BLaER1 (cell line): ENCODE measurements around the gene SMTN.

ENCODE experiments used
- H3K27ac ChIP-seq: shearing (Covaris generic); formaldehyde crosslinking; 2 replicates; pipeline ENCODE4 v1.8.1; 2022
- H3K27me3 ChIP-seq: shearing (Covaris generic); formaldehyde crosslinking; 2 replicates; pipeline ENCODE4 v1.8.1; 2022
- H3K36me3 ChIP-seq: shearing (Covaris generic); formaldehyde crosslinking; 2 replicates; pipeline ENCODE4 v1.8.1; 2022
- H3K4me1 ChIP-seq: shearing (Covaris generic); formaldehyde crosslinking; 2 replicates; pipeline ENCODE4 v1.8.1; 2022
- H3K4me2 ChIP-seq: shearing (Covaris generic); formaldehyde crosslinking; 2 replicates; pipeline ENCODE4 v1.8.1; 2022
- H3K4me3 ChIP-seq: shearing (Covaris generic); formaldehyde crosslinking; 2 replicates; pipeline ENCODE4 v1.8.1; 2022
- H3K9ac ChIP-seq: shearing (Covaris generic); formaldehyde crosslinking; 2 replicates; pipeline ENCODE4 v1.8.1; 2022
- H3K9me3 ChIP-seq: shearing (Covaris generic); formaldehyde crosslinking; 2 replicates; pipeline ENCODE4 v1.8.1; 2022
- H4K20me1 ChIP-seq: shearing (Covaris generic); formaldehyde crosslinking; 2 replicates; pipeline ENCODE4 v1.8.1; 2022
- Cebpa-rat ChIP-seq: shearing (Covaris generic); IDR thresholded peaks from 2 replicates; pipeline ENCODE4 v1.8.1; 2022

The SMTN gene

GRCh38 chr22:31080848-31081649 is at the start of gene SMTN:
SMTN (plus strand) TSS chr22:31081318; CDS start chr22:31083259, 1,941 bp downstream.
- Histone ChIP-seq H3K9ac (peak within 1 kb of the TSS; percentile 96), H3K36me3 (no peaks in the 10 kb centered on the region), H3K4me3 (peak within 1 kb of the TSS; percentile 85), H3K27ac (peak within 1 kb of the TSS; percentile 97), H3K4me2 (peak within 1 kb of the TSS; percentile 100), H3K4me1 (peaks cover 49% of the 10 kb centered on the region), H3K9me3 (no peaks in the 10 kb centered on the region), H3K27me3 (no peaks in the 10 kb centered on the region), H4K20me1 (peaks cover 15% of the 10 kb centered on the region)
- TF ChIP-seq Cebpa-rat, result no peak

GRCh38 chr22:31036671-31037550 is 44.2 kb upstream of the SMTN start:
- no peak for TF ChIP-seq Cebpa-rat
- Histone ChIP-seq H3K27ac (peak overlapping the region; percentile 71), H3K4me2 (peak overlapping the region; percentile 92)

GRCh38 chr22:31038686-31039085 is 42.4 kb upstream of the SMTN start:
- H3K36me3 ChIP-seq, result no peaks in the 10 kb centered on the region
- H3K9ac ChIP-seq, result no peak overlapping the region
- no peaks in the 10 kb centered on the region for H3K9me3 ChIP-seq
- H4K20me1 ChIP-seq, result no peaks in the 10 kb centered on the region
- H3K27ac ChIP-seq, result no peak overlapping the region
- no peak overlapping the region for H3K4me2 ChIP-seq
- H3K27me3 ChIP-seq, result no peaks in the 10 kb centered on the region
- TF ChIP-seq Cebpa-rat, result no peak
- H3K4me3 ChIP-seq, result no peak overlapping the region
- peaks cover 22% of the 10 kb centered on the region for H3K4me1 ChIP-seq

More at GRCh38 chr22:31036671-31037550, 44.2 kb upstream of the SMTN start:
- Histone ChIP-seq H4K20me1 (no peaks in the 10 kb centered on the region), H3K36me3 (no peaks in the 10 kb centered on the region), H3K27me3 (no peaks in the 10 kb centered on the region), H3K9ac (peak overlapping the region; percentile 72), H3K4me1 (peaks cover 22% of the 10 kb centered on the region), H3K4me3 (peak overlapping the region; percentile 53; the same call in 1 of the 2 replicates), H3K9me3 (no peaks in the 10 kb centered on the region)

- H3K4me3 ChIP-seq, result no peak overlapping the region
- H3K27ac ChIP-seq, result no peak overlapping the region
- no peak for TF ChIP-seq Cebpa-rat
- no peaks in the 10 kb centered on the region for H4K20me1 ChIP-seq
- H3K36me3 ChIP-seq, result no peaks in the 10 kb centered on the region
- H3K9ac ChIP-seq, result no peak overlapping the region
- H3K4me1 ChIP-seq, result peaks cover 22% of the 10 kb centered on the region
- H3K9me3 ChIP-seq, result no peaks in the 10 kb centered on the region
- H3K27me3 ChIP-seq, result no peaks in the 10 kb centered on the region
- no peak overlapping the region for H3K4me2 ChIP-seq
Measured at GRCh38 chr22:31039393-31039792, 41.7 kb upstream of the SMTN start.

- Histone ChIP-seq H3K4me2 (no peak overlapping the region), H3K27ac (no peak overlapping the region), H3K9me3 (no peaks in the 10 kb centered on the region), H3K4me3 (no peak overlapping the region), H3K9ac (no peak overlapping the region), H3K36me3 (no peaks in the 10 kb centered on the region), H3K4me1 (peaks cover 24% of the 10 kb centered on the region), H4K20me1 (no peaks in the 10 kb centered on the region), H3K27me3 (no peaks in the 10 kb centered on the region)
- TF ChIP-seq Cebpa-rat, result no peak
Measured at GRCh38 chr22:31040542-31041398, 40.3 kb upstream of the SMTN start.

GRCh38 chr22:31044262-31044861 is 36.8 kb upstream of the SMTN start:
- H3K27ac ChIP-seq, result no peak overlapping the region
- no peak overlapping the region for H3K4me3 ChIP-seq
- peaks cover 40% of the 10 kb centered on the region for H3K4me1 ChIP-seq
- no peaks in the 10 kb centered on the region for H3K36me3 ChIP-seq
- H3K9ac ChIP-seq, result no peak overlapping the region
- peaks cover 14% of the 10 kb centered on the region for H3K9me3 ChIP-seq
- no peaks in the 10 kb centered on the region for H4K20me1 ChIP-seq
- TF ChIP-seq Cebpa-rat, result no peak
- H3K27me3 ChIP-seq, result no peaks in the 10 kb centered on the region
- no peak overlapping the region for H3K4me2 ChIP-seq

GRCh38 chr22:31045900-31046538 is 35.1 kb upstream of the SMTN start:
- H3K27ac ChIP-seq, result peak overlapping the region; percentile 81
- H3K27me3 ChIP-seq, result no peaks in the 10 kb centered on the region
- H3K9ac ChIP-seq, result peak overlapping the region; percentile 62
- no peaks in the 10 kb centered on the region for H4K20me1 ChIP-seq
- no peaks in the 10 kb centered on the region for H3K36me3 ChIP-seq
- H3K4me2 ChIP-seq, result peak overlapping the region; percentile 80
- H3K9me3 ChIP-seq, result peaks cover 14% of the 10 kb centered on the region
- TF ChIP-seq Cebpa-rat, result no peak
- H3K4me1 ChIP-seq, result peaks cover 53% of the 10 kb centered on the region
- no peak overlapping the region for H3K4me3 ChIP-seq

- H3K27ac ChIP-seq, result peak overlapping the region; percentile 81
- peaks cover 53% of the 10 kb centered on the region for H3K4me1 ChIP-seq
- no peaks in the 10 kb centered on the region for H3K36me3 ChIP-seq
- TF ChIP-seq Cebpa-rat, result peak; percentile 32; the same call in 1 of the 2 replicates
- no peaks in the 10 kb centered on the region for H3K27me3 ChIP-seq
- peak overlapping the region; percentile 80 for H3K4me2 ChIP-seq
- H4K20me1 ChIP-seq, result no peaks in the 10 kb centered on the region
- peaks cover 14% of the 10 kb centered on the region for H3K9me3 ChIP-seq
- 0 out of 2 replicates have a peak overlapping the region, but pooled peaks have one; percentile 29 for H3K4me3 ChIP-seq
- H3K9ac ChIP-seq, result peak overlapping the region; percentile 62
Measured at GRCh38 chr22:31046539-31047226, 34.4 kb upstream of the SMTN start.
